Panc1 (cell line): Measurements from ENCODE around the gene PPARGC1A. TPM values are rescaled to one million over a fixed set of nuclear protein-coding genes. Genes with fewer than 3 reads are reported as not detected.

Source experiments
- ATAC-seq: fragments of 200-7000 bp; cut with Tn5 transposase; 2 replicates; pipeline ENCODE4 v1.9.1; 2020; ENCODE audit warnings: mild to moderate bottlenecking, moderate library complexity
- BruUV-seq: library from RNA; stranded (reverse); fragments of 400-500 nt; replicated peaks from 2 replicates; lab custom pipeline; 2021; lab: Mats Ljungman, UMichigan
- CTCF ChIA-PET: fragments of 300-600 bp; sonication (Branson Sonifier 250); formaldehyde crosslinking; loops from one replicate; lab custom pipeline; 2022; ENCODE audit warnings: antibody characterized with exemption; lab: Charles Lee
- POLR2A ChIA-PET: fragments of 300-600 bp; sonication (Branson Sonifier 250); formaldehyde crosslinking; loops from one replicate; lab custom pipeline; 2022; ENCODE audit warnings: antibody characterized with exemption; lab: Charles Lee
- DNase-seq: peaks from one replicate; pipeline ENCODE4 v3.0.0-alpha.2; 2010; ENCODE audit warnings: low read depth, low spot score
- H3K27ac ChIP-seq: 2 replicates; pipeline ENCODE4 v1.5.1; 2011; ENCODE audit warnings: mild to moderate bottlenecking, low read length, inconsistent platforms
- H3K27me3 ChIP-seq: fragments of 200-500 bp; sonication (Bioruptor generic); 2 replicates; pipeline ENCODE4 v1.6.0; 2014; ENCODE audit warnings: low read length, inconsistent platforms; ENCODE audit not compliant: control insufficient read depth, insufficient read depth
- H3K36me3 ChIP-seq: fragments of 200-500 bp; sonication (Bioruptor generic); 2 replicates; pipeline ENCODE4 v1.5.1; 2014; ENCODE audit warnings: inconsistent platforms, mild to moderate bottlenecking, low read length, moderate library complexity; ENCODE audit not compliant: control insufficient read depth, insufficient read depth
- H3K4me1 ChIP-seq: 2 replicates; pipeline ENCODE4 v1.5.1; 2011; ENCODE audit warnings: inconsistent platforms, mild to moderate bottlenecking, low read length, moderate library complexity; ENCODE audit not compliant: control insufficient read depth, insufficient read depth
- H3K4me3 ChIP-seq, 2 experiments: 2 replicates each; pipeline ENCODE4 v1.5.1; 2011 to 2012; ENCODE audit warnings: low read depth in 2 of 2, low read length in 2 of 2, mild to moderate bottlenecking in 2 of 2, inconsistent platforms in 1 of 2, moderate library complexity in 1 of 2
- H3K9me3 ChIP-seq: fragments of 200-500 bp; sonication (Bioruptor generic); 2 replicates; pipeline ENCODE4 v1.5.1; 2014; ENCODE audit warnings: low read depth, mild to moderate bottlenecking, inconsistent platforms, low read length, moderate library complexity; ENCODE audit not compliant: control insufficient read depth, insufficient read depth
- CTCF ChIP-seq: fragments of 450-650 bp; IDR thresholded peaks from 2 replicates; pipeline ENCODE4 v1.5.1; 2017; ENCODE audit warnings: mild to moderate bottlenecking
- POLR2AphosphoS5 ChIP-seq: IDR thresholded peaks from 2 replicates; pipeline ENCODE4 v1.6.1; 2012; ENCODE audit warnings: mild to moderate bottlenecking, low read depth, low read length, moderate library complexity
- REST ChIP-seq, 2 experiments: IDR thresholded peaks; 2 replicates each; pipeline ENCODE4 v1.6.1; 2011 to 2012; ENCODE audit warnings: low read depth in 2 of 2, control low read depth in 1 of 2, low read length in 1 of 2, mild to moderate bottlenecking in 1 of 2, moderate library complexity in 1 of 2; ENCODE audit not compliant: insufficient read depth in 1 of 2
- SIN3A ChIP-seq: IDR thresholded peaks from 2 replicates; pipeline ENCODE4 v1.6.1; 2012; ENCODE audit warnings: low read depth, mild to moderate bottlenecking, low read length, moderate library complexity, borderline replicate concordance; ENCODE audit not compliant: insufficient read depth
- TCF7L2 ChIP-seq: IDR thresholded peaks from 2 replicates; pipeline ENCODE4 v1.6.1; 2011; ENCODE audit warnings: mild to moderate bottlenecking, low read depth, low read length, inconsistent platforms
- in situ Hi-C: cut with HindIII; loops from 2 replicates; pipeline ENCODE4 v1.10.0; 2016; ENCODE audit warnings: low sequenced_read_pairs, low pct_unique_long_range_greater_than_20kb
- intact Hi-C: fragments of 100-400 bp; cut with micrococcal nuclease; formaldehyde crosslinking; loops from one replicate; pipeline ENCODE4 v1.10.0; 2022; ENCODE audit not compliant: unreplicated experiment
- total RNA-seq: library from RNA; stranded (reverse); gene quantifications from one replicate; pipeline ENCODE4 v1.2.1, GENCODE V29; 2021; ENCODE audit not compliant: unreplicated experiment

The PPARGC1A gene
- total RNA-seq, 1 experiment from 2014 or later, result 0.59 TPM

GRCh38 chr4:23888421-23889319 lies 1.2 kb downstream of the PPARGC1A start:
- intact Hi-C loops (no loop called here), in situ Hi-C loops (no loop called here)
- POLR2A ChIA-PET, result no interaction called here
- BruUV-seq, result no TSS peak
- no peak for TF ChIP-seq SIN3A
- TF ChIP-seq TCF7L2, result no peak
- no peak for TF ChIP-seq POLR2AphosphoS5
- no peak for TF ChIP-seq CTCF
- no peak; a peak in 1 of 4 replicates for TF ChIP-seq REST (IDR thresholded peaks at IDR 0.05; ENCODE audit: insufficient read depth in 1 of 2, low read depth in 2 of 2, low read length in 1 of 2)
- Histone ChIP-seq H3K27me3 (no peaks in the 10 kb centered on the region; the same call in 1 of the 2 replicates), H3K9me3 (no peaks in the 10 kb centered on the region), H3K36me3 (no peaks in the 10 kb centered on the region), H3K4me1 (no peaks in the 10 kb centered on the region), H3K4me3 (peak overlapping the region; percentile 20 to 57), H3K27ac (no peak overlapping the region)
- no peak for DNase-seq
- CTCF ChIA-PET, result no interaction called here
- ATAC-seq, result peak; percentile 56; the same call in 1 of the 2 replicates

- ATAC-seq (no peak), DNase-seq (no peak)
- ChIA-PET CTCF (no interaction called here), POLR2A (no interaction called here)
- Histone ChIP-seq H3K27ac (no peak overlapping the region), H3K9me3 (no peaks in the 10 kb centered on the region), H3K4me1 (no peaks in the 10 kb centered on the region), H3K36me3 (no peaks in the 10 kb centered on the region), H3K4me3 (peak overlapping the region in 1 of 2 experiments; percentile 57; a peak in 2 of 4 replicates), H3K27me3 (no peaks in the 10 kb centered on the region; the same call in 1 of the 2 replicates)
- intact Hi-C loops (no loop called here), in situ Hi-C loops (no loop called here)
- TF ChIP-seq SIN3A (no peak), TCF7L2 (no peak)
- no TSS peak for BruUV-seq
Observed at GRCh38 chr4:23887989-23888388, 1.9 kb downstream of the PPARGC1A start.

GRCh38 chr4:23887173-23887572 lies 2.7 kb downstream of the PPARGC1A start:
- Histone ChIP-seq H3K27ac (no peak overlapping the region), H3K4me3 (no peak overlapping the region), H3K9me3 (no peaks in the 10 kb centered on the region), H3K36me3 (no peaks in the 10 kb centered on the region), H3K4me1 (no peaks in the 10 kb centered on the region), H3K27me3 (no peaks in the 10 kb centered on the region; the same call in 1 of the 2 replicates)
- TF ChIP-seq REST (IDR thresholded peaks at IDR 0.05; ENCODE audit: insufficient read depth in 1 of 2, low read depth in 2 of 2, low read length in 1 of 2) (no peak), POLR2AphosphoS5 (no peak), SIN3A (no peak), CTCF (no peak), TCF7L2 (no peak)
- CTCF ChIA-PET, result no interaction called here
- POLR2A ChIA-PET, result no interaction called here
- in situ Hi-C loops (no loop called here), intact Hi-C loops (no loop called here)
- DNase-seq, result no peak
- no TSS peak for BruUV-seq
- no peak for ATAC-seq
